ENCODE measurements around the gene IRF4. TPM values are rescaled to one million over a fixed set of nuclear protein-coding genes. Genes with fewer than 3 reads are reported as not detected.

The IRF4 gene
- total RNA-seq, 1 experiment from 2014 or later = 0.15 TPM

- Histone ChIP-seq H4K20me1 (ENCODE audit: low read length) (no peaks in the 10 kb centered on the region), H3F3A (ENCODE audit: low read length, unreplicated experiment) (no peaks in the 10 kb centered on the region), H3K4me2 (ENCODE audit: low read length) (no peak overlapping the region), H3K9me2 (replicated peaks; ENCODE audit: low read length) (no peaks in the 10 kb centered on the region), H3K79me2 (ENCODE audit: low read length) (no peaks in the 10 kb centered on the region), H3K4me1 (ENCODE audit: insufficient read depth, low read length) (peaks cover 14% of the 10 kb centered on the region), H3K27ac (ENCODE audit: low read length) (no peak overlapping the region), H3K27me3 (ENCODE audit: low read length) (peaks cover 66% of the 10 kb centered on the region), H3K4me3 (ENCODE audit: low read length) (no peak overlapping the region), H3K9me3 (ENCODE audit: low read length) (no peaks in the 10 kb centered on the region), H2AFZ (ENCODE audit: low read length) (no peak overlapping the region), H3K36me3 (ENCODE audit: low read depth, low read length) (no peaks in the 10 kb centered on the region), H3K9ac (ENCODE audit: low read length) (no peak overlapping the region)
- DNase-seq (no peak), ATAC-seq (no peak)
- no TSS peak for BruUV-seq (replicated peaks)
- POLR2A ChIA-PET (ENCODE audit: unreplicated experiment) = no interaction called here
- CTCF ChIA-PET = no interaction called here
- intact Hi-C loops (cut with micrococcal nuclease) = no loop called here
- TF ChIP-seq EZH2 (IDR thresholded peaks at IDR 0.05; ENCODE audit: low read length, unreplicated experiment) (no peak), CTCF (conservative IDR thresholded peaks at IDR 0.05; ENCODE audit: low read depth, low read length) (no peak), EZH2phosphoT487 (IDR thresholded peaks at IDR 0.05; ENCODE audit: borderline replicate concordance, low read length) (no peak)
Observed at GRCh38 chr6:400815-401214, 9.3 kb downstream of the IRF4 start.

GRCh38 chr6:401239-401993, 9.9 kb downstream of the IRF4 start:
- no peak overlapping the region for H3K4me3 ChIP-seq (ENCODE audit: low read length)
- H3F3A ChIP-seq (ENCODE audit: low read length, unreplicated experiment) = no peaks in the 10 kb centered on the region
- intact Hi-C loops (cut with micrococcal nuclease) = no loop called here
- TF ChIP-seq CTCF (conservative IDR thresholded peaks at IDR 0.05; ENCODE audit: low read depth, low read length) = no peak
- peaks cover 14% of the 10 kb centered on the region for H3K4me1 ChIP-seq (ENCODE audit: insufficient read depth, low read length)
- H3K36me3 ChIP-seq (ENCODE audit: low read depth, low read length) = no peaks in the 10 kb centered on the region
- CTCF ChIA-PET = no interaction called here
- ATAC-seq (no peak), DNase-seq (no peak)
- H4K20me1 ChIP-seq (ENCODE audit: low read length) = no peaks in the 10 kb centered on the region
- peaks cover 63% of the 10 kb centered on the region for H3K27me3 ChIP-seq (ENCODE audit: low read length)
- no peaks in the 10 kb centered on the region for H3K9me3 ChIP-seq (ENCODE audit: low read length)
- no peak overlapping the region for H3K27ac ChIP-seq (ENCODE audit: low read length)
- POLR2A ChIA-PET (ENCODE audit: unreplicated experiment) = no interaction called here
- no peaks in the 10 kb centered on the region for H3K9me2 ChIP-seq (replicated peaks; ENCODE audit: low read length)
- no TSS peak for BruUV-seq (replicated peaks)
- no peak overlapping the region for H3K4me2 ChIP-seq (ENCODE audit: low read length)
- no peaks in the 10 kb centered on the region for H3K79me2 ChIP-seq (ENCODE audit: low read length)
- no peak overlapping the region for H3K9ac ChIP-seq (ENCODE audit: low read length)
- no peak overlapping the region for H2AFZ ChIP-seq (ENCODE audit: low read length)

GRCh38 chr6:401994-402640, 10.6 kb downstream of the IRF4 start:
- Histone ChIP-seq H3K79me2 (ENCODE audit: low read length) (no peaks in the 10 kb centered on the region), H4K20me1 (ENCODE audit: low read length) (no peaks in the 10 kb centered on the region), H3K27me3 (ENCODE audit: low read length) (peaks cover 67% of the 10 kb centered on the region), H3F3A (ENCODE audit: low read length, unreplicated experiment) (no peaks in the 10 kb centered on the region), H3K9me2 (replicated peaks; ENCODE audit: low read length) (no peaks in the 10 kb centered on the region), H3K4me2 (ENCODE audit: low read length) (no peak overlapping the region), H3K36me3 (ENCODE audit: low read depth, low read length) (no peaks in the 10 kb centered on the region), H2AFZ (ENCODE audit: low read length) (no peak overlapping the region), H3K9ac (ENCODE audit: low read length) (no peak overlapping the region), H3K9me3 (ENCODE audit: low read length) (no peaks in the 10 kb centered on the region), H3K4me1 (ENCODE audit: insufficient read depth, low read length) (peaks cover 14% of the 10 kb centered on the region), H3K27ac (ENCODE audit: low read length) (no peak overlapping the region), H3K4me3 (ENCODE audit: low read length) (no peak overlapping the region)
- CTCF ChIA-PET = no interaction called here
- intact Hi-C loops (cut with micrococcal nuclease) = no loop called here
- TF ChIP-seq EZH2 (IDR thresholded peaks at IDR 0.05; ENCODE audit: low read length, unreplicated experiment) (no peak), EZH2phosphoT487 (IDR thresholded peaks at IDR 0.05; ENCODE audit: borderline replicate concordance, low read length) (no peak), CTCF (conservative IDR thresholded peaks at IDR 0.05; ENCODE audit: low read depth, low read length) (no peak)
- BruUV-seq (replicated peaks) = no TSS peak
- DNase-seq = no peak
- no peak for ATAC-seq
- POLR2A ChIA-PET (ENCODE audit: unreplicated experiment) = no interaction called here
